AG10803 (cell line): Measurements from ENCODE around the gene ULK1.
A peak's percentile ranks its signal among the peaks of the same experiment; 100 is the strongest.
"Not testable (repeated sequence)": the region's sequence is repeated elsewhere in the genome, so short reads cannot be mapped to it uniquely, and the experiment has no call there.

Experiments
- DNase-seq: peaks from one replicate; pipeline ENCODE4 v3.0.0; 2010; ENCODE audit warnings: low read depth
- H3K4me3 ChIP-seq: 2 replicates; pipeline ENCODE4 v1.5.1; 2011; ENCODE audit warnings: mild to moderate bottlenecking, low read length, control low read depth
- TF ChIP-seq, protein P1 (sequence below): conservative IDR thresholded peaks from 2 replicates; pipeline ENCODE4 v1.5.1; 2011; ENCODE audit warnings: mild to moderate bottlenecking, low read length, control low read depth, inconsistent platforms

Gene ULK1

DNA sequence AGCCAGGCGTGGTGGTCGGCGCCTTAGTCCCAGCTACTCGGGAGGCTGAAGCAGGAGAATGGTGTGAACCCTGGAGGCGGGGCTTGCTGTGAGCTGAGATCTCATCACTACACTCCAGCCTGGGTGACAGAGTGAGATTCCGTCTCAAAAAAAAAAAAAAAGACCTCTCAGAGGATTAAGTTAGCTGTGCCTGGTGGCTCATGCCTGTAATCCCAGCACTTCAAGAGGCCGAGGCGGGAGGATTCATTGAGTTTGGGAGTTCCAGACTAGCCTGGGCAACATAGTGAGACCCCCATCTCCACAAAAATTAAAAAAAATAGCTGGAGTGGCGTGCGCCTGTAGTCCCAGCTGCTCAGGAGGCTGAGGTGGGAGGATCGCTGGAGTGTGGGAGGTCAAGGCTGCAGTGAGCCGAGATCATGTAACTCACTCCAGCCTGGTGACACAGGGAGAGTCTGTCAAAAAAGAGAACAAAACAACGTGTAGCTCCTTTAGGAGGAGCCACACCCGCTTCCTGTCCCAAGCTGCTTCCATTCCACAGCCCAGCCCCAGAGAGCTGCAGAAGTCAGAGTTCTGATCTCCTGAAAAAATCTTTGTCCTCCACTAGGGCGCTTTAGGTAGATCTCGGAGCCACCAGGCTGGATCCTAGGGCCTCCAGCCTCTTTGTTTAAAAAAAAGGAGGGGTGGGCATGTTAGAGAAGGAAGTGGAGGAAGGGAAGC lies 11.5 kb upstream of the ULK1 start:
- no peak overlapping the region for H3K4me3 ChIP-seq
- TF ChIP-seq, protein P1, sequence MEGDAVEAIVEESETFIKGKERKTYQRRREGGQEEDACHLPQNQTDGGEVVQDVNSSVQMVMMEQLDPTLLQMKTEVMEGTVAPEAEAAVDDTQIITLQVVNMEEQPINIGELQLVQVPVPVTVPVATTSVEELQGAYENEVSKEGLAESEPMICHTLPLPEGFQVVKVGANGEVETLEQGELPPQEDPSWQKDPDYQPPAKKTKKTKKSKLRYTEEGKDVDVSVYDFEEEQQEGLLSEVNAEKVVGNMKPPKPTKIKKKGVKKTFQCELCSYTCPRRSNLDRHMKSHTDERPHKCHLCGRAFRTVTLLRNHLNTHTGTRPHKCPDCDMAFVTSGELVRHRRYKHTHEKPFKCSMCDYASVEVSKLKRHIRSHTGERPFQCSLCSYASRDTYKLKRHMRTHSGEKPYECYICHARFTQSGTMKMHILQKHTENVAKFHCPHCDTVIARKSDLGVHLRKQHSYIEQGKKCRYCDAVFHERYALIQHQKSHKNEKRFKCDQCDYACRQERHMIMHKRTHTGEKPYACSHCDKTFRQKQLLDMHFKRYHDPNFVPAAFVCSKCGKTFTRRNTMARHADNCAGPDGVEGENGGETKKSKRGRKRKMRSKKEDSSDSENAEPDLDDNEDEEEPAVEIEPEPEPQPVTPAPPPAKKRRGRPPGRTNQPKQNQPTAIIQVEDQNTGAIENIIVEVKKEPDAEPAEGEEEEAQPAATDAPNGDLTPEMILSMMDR, result no peak
- DNase-seq, result no peak

DNA sequence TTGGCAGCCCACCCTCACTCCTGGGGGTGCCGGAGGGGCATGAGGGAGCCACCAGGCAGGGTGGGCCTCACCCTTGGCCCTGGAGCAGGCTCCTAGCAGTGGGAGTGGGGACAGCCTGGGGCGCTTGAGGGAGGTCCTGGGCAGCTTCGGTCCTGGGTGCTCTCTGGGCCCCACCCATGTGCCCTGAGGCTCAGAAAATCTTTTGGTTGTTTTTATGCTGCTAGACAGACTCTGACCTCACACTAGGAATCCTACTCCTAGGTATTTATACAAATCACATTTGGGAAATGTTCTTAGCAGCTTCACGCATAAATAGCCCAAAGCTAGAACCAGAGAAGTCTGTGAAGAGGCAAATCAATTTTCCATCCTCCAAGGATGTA lies 10.9 kb upstream of the ULK1 start:
- TF ChIP-seq, protein P1, result no peak
- no peak for DNase-seq
- H3K4me3 ChIP-seq, result no peak overlapping the region

GRCh38 chr12:131885076-131885475 lies 9.3 kb upstream of the ULK1 start:
- not testable (repeated sequence) for DNase-seq

GRCh38 chr12:131885543-131886057 lies 8.8 kb upstream of the ULK1 start:
- DNase-seq, result no peak
- TF ChIP-seq, protein P1, result no peak
- H3K4me3 ChIP-seq, result no peak overlapping the region

More at GRCh38 chr12:131885076-131885475, 9.3 kb upstream of the ULK1 start:
- H3K4me3 ChIP-seq, result not testable (repeated sequence)

GRCh38 chr12:131891722-131892121 lies 2.7 kb upstream of the ULK1 start:
- H3K4me3 ChIP-seq, DNase-seq: not testable (repeated sequence)

DNA sequence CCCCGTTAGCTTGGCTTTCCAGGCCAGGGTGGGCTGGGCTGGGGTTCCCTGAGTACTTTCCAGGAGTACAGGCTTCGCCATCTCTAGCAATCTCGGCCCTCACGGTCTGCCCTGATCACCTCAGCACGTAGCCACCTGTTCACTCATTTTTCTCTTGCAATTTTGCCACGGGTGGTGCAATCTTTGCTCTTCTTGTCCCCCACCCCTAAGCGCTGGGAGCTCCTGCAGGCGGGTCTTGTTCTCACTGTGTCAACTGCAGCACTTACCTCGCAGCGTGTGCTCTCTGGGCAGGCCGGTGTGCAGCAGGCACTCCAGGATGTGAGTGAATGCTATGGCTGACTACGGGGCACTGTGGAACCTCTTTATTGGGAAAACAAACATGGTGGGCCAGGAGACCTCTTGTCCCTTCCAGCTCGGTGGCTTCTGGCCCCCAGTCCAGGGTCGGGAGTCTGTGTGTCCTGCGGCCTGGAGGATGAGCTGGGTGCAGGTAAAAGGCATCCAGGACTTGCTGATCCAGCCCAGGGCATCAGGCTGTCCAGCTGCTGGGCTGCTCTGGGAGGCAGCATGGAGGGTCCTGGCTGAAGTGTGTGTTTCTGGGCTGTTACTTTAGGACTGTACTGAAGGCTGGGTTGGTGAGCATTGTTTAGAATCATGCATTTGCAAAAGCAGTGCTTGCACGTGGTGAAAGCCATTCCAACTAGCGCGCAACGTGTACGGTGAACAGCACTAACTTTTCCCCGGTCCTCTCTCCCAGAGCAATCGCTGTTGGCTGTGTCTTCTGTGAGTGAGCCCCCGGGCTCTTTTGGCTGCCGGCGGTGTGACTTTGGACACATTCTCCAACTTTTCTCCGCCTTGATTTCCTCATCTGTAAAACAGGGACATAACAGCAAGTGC lies 1.5 kb upstream of the ULK1 start:
- TF ChIP-seq, protein P1, result no peak
- no peak for DNase-seq

GRCh38 chr12:131893605-131894312 lies 663 bp upstream of the ULK1 start:
- TF ChIP-seq, protein P1, result no peak
- 0 out of 2 replicates have a peak overlapping the region, but pooled peaks have one; percentile 17 for H3K4me3 ChIP-seq
- no peak for DNase-seq

More for the DNA sequence above, 1.5 kb upstream of the ULK1 start:
- H3K4me3 ChIP-seq, result no peak overlapping the region
